Keratinocyte (primary cell): ENCODE data around the gene TNIP2. TPM values are rescaled to one million over a fixed set of nuclear protein-coding genes. Genes with fewer than 3 reads are reported as not detected.

Experiments
- DNase-seq: peaks from one replicate; pipeline ENCODE4 v3.0.0-alpha.2; 2011; ENCODE audit warnings: low read depth, missing footprints, low spot score
- FAIRE-seq: peaks from 2 replicates; lab custom pipeline; 2011; peaks lifted over from hg19 to GRCh38; lab: Jason Lieb, UNC
- H2AFZ ChIP-seq: 2 replicates; pipeline ENCODE4 v1.6.0; 2012; ENCODE audit warnings: low read length, control low read depth, inconsistent platforms; ENCODE audit not compliant: control insufficient read depth
- H3K27ac ChIP-seq: 2 replicates; pipeline ENCODE4 v1.5.1; 2011; ENCODE audit warnings: low read length; ENCODE audit not compliant: control insufficient read depth, insufficient read depth
- H3K27me3 ChIP-seq: 3 replicates; pipeline ENCODE4 v1.6.0; 2011; ENCODE audit warnings: low read length; ENCODE audit not compliant: control insufficient read depth, insufficient read depth; ENCODE audit errors: extremely low read depth
- H3K36me3 ChIP-seq, 2 experiments: 2 replicates in 1 of 2; 3 replicates in 1 of 2; pipeline ENCODE4 v1.5.1; 2011; ENCODE audit warnings: low read length in 2 of 2, mild to moderate bottlenecking in 1 of 2; ENCODE audit not compliant: control insufficient read depth in 2 of 2, insufficient read depth in 2 of 2; ENCODE audit errors: extremely low read depth in 1 of 2
- H3K4me1 ChIP-seq: 3 replicates; pipeline ENCODE4 v1.5.1; 2011; ENCODE audit warnings: low read length; ENCODE audit not compliant: control insufficient read depth, insufficient read depth; ENCODE audit errors: extremely low read depth
- H3K4me2 ChIP-seq: 3 replicates; pipeline ENCODE4 v1.6.0; 2011; ENCODE audit warnings: low read depth, low read length; ENCODE audit not compliant: control insufficient read depth, insufficient read depth; ENCODE audit errors: extremely low read depth
- H3K4me3 ChIP-seq, 3 experiments: fragments of 200-600 bp in 1 of 3; sonication (generic) in 1 of 3; 2 replicates in 2 of 3; 3 replicates in 1 of 3; pipeline ENCODE4 v1.5.1; 2011 to 2016; ENCODE audit warnings: low read length in 3 of 3, mild to moderate bottlenecking in 3 of 3, control low read depth in 2 of 3, inconsistent platforms in 1 of 3, low read depth in 1 of 3, mixed read lengths in 1 of 3, mixed run types in 1 of 3, moderate library complexity in 1 of 3; ENCODE audit not compliant: control insufficient read depth in 2 of 3, insufficient read depth in 2 of 3; ENCODE audit errors: extremely low read depth in 1 of 3
- H3K79me2 ChIP-seq: 2 replicates; pipeline ENCODE4 v1.6.0; 2012; ENCODE audit warnings: low read length; ENCODE audit not compliant: control insufficient read depth, insufficient read depth
- H3K9ac ChIP-seq: 3 replicates; pipeline ENCODE4 v1.6.0; 2011; ENCODE audit warnings: low read length; ENCODE audit not compliant: control insufficient read depth, insufficient read depth; ENCODE audit errors: extremely low read depth
- H3K9me1 ChIP-seq: 3 replicates; pipeline ENCODE4 v1.6.0; 2011; ENCODE audit warnings: low read length; ENCODE audit not compliant: control insufficient read depth, insufficient read depth; ENCODE audit errors: extremely low read depth
- H3K9me3 ChIP-seq: 2 replicates; pipeline ENCODE4 v1.5.1; 2012; ENCODE audit warnings: low read depth, low read length; ENCODE audit not compliant: control insufficient read depth
- H4K20me1 ChIP-seq: 3 replicates; pipeline ENCODE4 v1.6.0; 2011; ENCODE audit warnings: low read length; ENCODE audit not compliant: control insufficient read depth, insufficient read depth; ENCODE audit errors: extremely low read depth
- CTCF ChIP-seq, 3 experiments: IDR thresholded peaks in 1 of 3; conservative IDR thresholded peaks in 1 of 3; optimal IDR thresholded peaks in 1 of 3; 2 replicates in 2 of 3; 3 replicates in 1 of 3; pipeline versions ENCODE3 to v1.5.1; 2011; ENCODE audit warnings: low read length in 3 of 3, mild to moderate bottlenecking in 3 of 3, moderate library complexity in 2 of 3, control low read depth in 1 of 3, inconsistent platforms in 1 of 3; ENCODE audit not compliant: insufficient read depth in 2 of 3; ENCODE audit errors: extremely low read depth in 1 of 3
- EZH2 ChIP-seq: IDR thresholded peaks from one replicate; pipeline ENCODE4 v1.6.1; 2012; ENCODE audit warnings: inconsistent platforms, mild to moderate bottlenecking, low read length, moderate library complexity
- dilution Hi-C: fragments of 300-500 bp; cut with MboI; formaldehyde crosslinking; loops from one replicate; pipeline ENCODE4 v1.7.0; 2020; ENCODE audit warnings: low sequenced_read_pairs; ENCODE audit not compliant: extremely low pct_ligation_motif_present
- polyA plus RNA-seq, 5 experiments: library from polyadenylated mRNA; depleted of rRNA in 3 of 5; stranded (reverse) in 3 of 5; stranded (forward) in 1 of 5; unstranded in 1 of 5; fragments of >200 nt; gene quantifications; 1 replicate in 1 of 5; 2 replicates in 3 of 5; 3 replicates in 1 of 5; pipeline versions ENCODE4 v1.2.1 to v1.2.3, GENCODE V29; 2011 to 2012; ENCODE audit warnings: missing spikeins in 2 of 5, low read depth in 1 of 5, low replicate concordance in 1 of 5

Gene TNIP2
- polyA plus RNA-seq, 1 donor (not counting 4 experiments of a cell fraction or from before 2014, with no cell fraction given), result 22.6 TPM

DNA sequence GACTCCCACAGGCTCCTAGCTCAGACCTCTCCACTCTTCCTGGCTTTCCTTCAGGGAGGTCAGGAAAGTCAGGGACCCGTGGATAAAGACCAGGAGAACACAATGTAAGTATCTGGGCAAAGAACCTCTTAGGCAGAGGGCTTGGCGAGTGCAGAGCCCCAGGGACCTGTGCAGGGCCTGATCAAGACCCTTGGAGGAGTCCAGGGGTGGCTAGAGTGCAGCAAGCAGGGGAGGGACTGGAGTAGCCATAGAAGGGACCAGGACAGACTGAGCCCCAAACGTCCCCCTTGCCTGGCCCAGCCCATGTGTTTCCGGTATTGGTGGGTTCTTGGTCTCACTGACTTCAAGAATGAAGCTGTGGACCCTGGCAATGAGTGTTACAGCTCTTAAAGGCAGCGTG, 5.9 kb upstream of the TNIP2 start:
- Histone ChIP-seq H3K9ac (no peak overlapping the region), H3K4me3 (no peak overlapping the region), H3K27me3 (no peaks in the 10 kb centered on the region), H4K20me1 (no peaks in the 10 kb centered on the region), H3K9me3 (no peaks in the 10 kb centered on the region), H3K9me1 (no peaks in the 10 kb centered on the region), H3K4me2 (no peak overlapping the region), H3K27ac (no peak overlapping the region), H3K36me3 (no peaks in the 10 kb centered on the region), H3K79me2 (no peaks in the 10 kb centered on the region), H3K4me1 (peaks cover 4% of the 10 kb centered on the region), H2AFZ (no peak overlapping the region)
- no peak for TF ChIP-seq CTCF (optimal IDR thresholded peaks at IDR 0.05 in 1 of 3, IDR thresholded peaks at IDR 0.05 in 1 of 3, conservative IDR thresholded peaks at IDR 0.05 in 1 of 3; ENCODE audit: extremely low read depth in 1 of 3, insufficient read depth in 2 of 3, low read length in 3 of 3)
- FAIRE-seq, result no peak
- dilution Hi-C loops, result no loop called here
- DNase-seq, result no peak

- Histone ChIP-seq H3K79me2 (no peaks in the 10 kb centered on the region), H3K27me3 (no peaks in the 10 kb centered on the region), H2AFZ (no peak overlapping the region), H3K27ac (no peak overlapping the region), H3K36me3 (no peaks in the 10 kb centered on the region), H3K9me3 (no peaks in the 10 kb centered on the region), H3K9ac (no peak overlapping the region), H3K4me2 (no peak overlapping the region), H4K20me1 (no peaks in the 10 kb centered on the region), H3K4me3 (no peak overlapping the region), H3K9me1 (no peaks in the 10 kb centered on the region), H3K4me1 (peaks cover 8% of the 10 kb centered on the region)
- DNase-seq (no peak), FAIRE-seq (no peak)
- TF ChIP-seq CTCF (optimal IDR thresholded peaks at IDR 0.05 in 1 of 3, IDR thresholded peaks at IDR 0.05 in 1 of 3, conservative IDR thresholded peaks at IDR 0.05 in 1 of 3; ENCODE audit: extremely low read depth in 1 of 3, insufficient read depth in 2 of 3, low read length in 3 of 3) (peak in 2 of 3 experiments; percentile 14 to 20), EZH2 (no peak)
- dilution Hi-C loops, result no loop called here
Measured at GRCh38 chr4:2761035-2761923, 5.1 kb upstream of the TNIP2 start.
